Measurements from ENCODE around the gene CAMK4. TPM values are rescaled to one million over a fixed set of nuclear protein-coding genes. Genes with fewer than 3 reads are reported as not detected.

Gene CAMK4
- total and polyA plus RNA-seq, 2 of the 8 experiments (the other 6 are each of a cell fraction or from before 2014, with no cell fraction given), result 1.8 to 8.3 TPM

DNA sequence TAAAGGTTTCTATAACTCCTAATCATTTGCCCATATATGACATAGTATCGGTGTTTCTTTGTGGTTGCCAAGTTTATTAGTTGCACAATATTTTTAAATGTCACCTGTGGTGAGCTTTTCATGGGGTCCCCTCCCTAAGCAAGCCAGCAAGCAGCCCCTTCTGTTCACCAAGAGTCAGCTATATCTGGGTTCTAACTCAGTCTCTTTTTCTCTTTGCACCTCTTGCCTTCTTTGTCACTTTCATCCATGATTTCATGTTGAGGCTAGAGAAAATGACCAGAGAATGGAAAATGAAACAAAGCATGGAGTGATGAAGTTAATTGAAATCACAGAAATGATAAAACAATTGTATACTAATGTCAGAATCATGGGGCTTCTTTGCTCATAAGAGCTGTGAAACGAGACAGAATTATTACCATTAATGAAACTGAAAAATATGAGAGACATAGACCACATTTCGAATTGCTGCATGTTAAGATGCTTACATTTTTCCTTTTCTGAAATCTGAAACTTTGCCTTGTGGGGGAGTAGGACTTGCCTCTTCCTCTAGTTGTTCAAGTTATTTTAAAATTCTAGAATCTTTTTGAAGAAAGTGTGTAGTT, 75.7 kb downstream of the CAMK4 start:
- no peaks in the 10 kb centered on the region for H3K27me3 ChIP-seq (replicated peaks in 1 of 4; ENCODE audit: control insufficient read depth in 3 of 4, extremely low read depth in 1 of 4, insufficient read depth in 3 of 4, low read length in 3 of 4)
- H2AK5ac ChIP-seq (ENCODE audit: low read depth, low read length), result no peak overlapping the region
- H3K4ac ChIP-seq (replicated peaks; ENCODE audit: insufficient read length, low read depth, low read length), result no peak overlapping the region
- H2BK5ac ChIP-seq (ENCODE audit: low read depth, low read length), result no peak overlapping the region
- no peaks in the 10 kb centered on the region for H4K20me1 ChIP-seq (replicated peaks in 1 of 2; ENCODE audit: control insufficient read depth in 1 of 2, insufficient read depth in 2 of 2, low read length in 2 of 2)
- no peak overlapping the region for H2AFZ ChIP-seq (ENCODE audit: low read length)
- H3K79me1 ChIP-seq (ENCODE audit: low read depth, low read length), result no peaks in the 10 kb centered on the region
- peaks cover 0 to 9% (median 0%) of the 10 kb centered on the region in 4 experiments; a peak in 3 of 8 replicates for H3K36me3 ChIP-seq (ENCODE audit: control insufficient read depth in 2 of 4, insufficient read depth in 4 of 4, low read length in 3 of 4)
- H3K56ac ChIP-seq (replicated peaks; ENCODE audit: insufficient read length, low read depth, low read length), result no peak overlapping the region
- no peaks in the 10 kb centered on the region for H3K79me2 ChIP-seq (ENCODE audit: control insufficient read depth in 1 of 2, insufficient read depth in 2 of 2, low read length in 2 of 2)
- ChIA-PET POLR2A (ENCODE audit: partially characterized antibody) (no interaction called here), CTCF (ENCODE audit: partially characterized antibody) (no interaction called here)
- H2BK15ac ChIP-seq (ENCODE audit: low read length), result no peak overlapping the region
- FAIRE-seq, result no peak
- H3K9me3 ChIP-seq (ENCODE audit: insufficient read depth in 2 of 2, low read depth in 1 of 2, low read length in 1 of 2), result peaks cover 0 to 10% of the 10 kb centered on the region in 2 experiments; a peak in 2 of 4 replicates
- no peak overlapping the region for H4K5ac ChIP-seq (ENCODE audit: insufficient read length, low read depth, low read length)
- no peak for DNase-seq (ENCODE audit: low read depth in 1 of 2, low spot score in 2 of 2)
- H3K14ac ChIP-seq (ENCODE audit: insufficient read length), result no peak overlapping the region
- H4K8ac ChIP-seq (ENCODE audit: extremely low read depth, insufficient read depth, low read length), result no peak overlapping the region
- H2BK120ac ChIP-seq (replicated peaks; ENCODE audit: low read depth, low read length), result no peak overlapping the region
- H3K4me1 ChIP-seq (replicated peaks in 1 of 4; ENCODE audit: control insufficient read depth in 3 of 4, insufficient read depth in 4 of 4, low read length in 3 of 4), result no peaks in the 10 kb centered on the region
- no peak overlapping the region for H3K27ac ChIP-seq (ENCODE audit: low read depth, low read length)
- no peak overlapping the region for H4K91ac ChIP-seq (replicated peaks; ENCODE audit: insufficient read length, low read length)
- no peak overlapping the region for H3K18ac ChIP-seq (ENCODE audit: extremely low read depth, low read length)
- no peak overlapping the region for H2BK12ac ChIP-seq (ENCODE audit: low read depth, low read length)
- no peak overlapping the region for H3K9ac ChIP-seq (replicated peaks in 1 of 4; ENCODE audit: extremely low read depth in 1 of 4, low read depth in 3 of 4, low read length in 3 of 4)
- WGBS, 2 experiments (ENCODE audit: extremely low coverage in 1 of 2, insufficient coverage in 1 of 2, insufficient read length in 1 of 2, insufficient replicate concordance in 2 of 2, low coverage in 1 of 2, low lambda C conversion rate in 2 of 2, missing lambda C conversion rate in 1 of 2), result 91% methylated on average over 3 of the region's 3 CpGs; no CpG with 5 or more reads in 1 of the 2 experiments
- no peak overlapping the region for H3K4me2 ChIP-seq (ENCODE audit: insufficient read depth in 1 of 2, low read depth in 2 of 2, low read length in 2 of 2)
- no peaks in the 10 kb centered on the region for H3K23me2 ChIP-seq (ENCODE audit: low read depth, low read length)
- H3K23ac ChIP-seq (ENCODE audit: insufficient read length), result no peak overlapping the region
- H3K4me3 ChIP-seq (ENCODE audit: extremely low read depth in 1 of 4, insufficient read depth in 2 of 4, low read depth in 3 of 4, low read length in 4 of 4), result no peak overlapping the region
- H2BK20ac ChIP-seq (ENCODE audit: low read length), result no peak overlapping the region
- TF ChIP-seq SAP30 (IDR thresholded peaks at IDR 0.05; ENCODE audit: insufficient read depth, insufficient replicate concordance, low read length), result no peak
- no peak for TF ChIP-seq EZH2 (IDR thresholded peaks at IDR 0.05; ENCODE audit: low read depth, low read length, severe bottlenecking)
- TF ChIP-seq, protein P1, sequence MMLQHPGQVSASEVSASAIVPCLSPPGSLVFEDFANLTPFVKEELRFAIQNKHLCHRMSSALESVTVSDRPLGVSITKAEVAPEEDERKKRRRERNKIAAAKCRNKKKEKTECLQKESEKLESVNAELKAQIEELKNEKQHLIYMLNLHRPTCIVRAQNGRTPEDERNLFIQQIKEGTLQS (IDR thresholded peaks at IDR 0.05; ENCODE audit: insufficient read depth, low read depth, low read length), result no peak
- no peak for TF ChIP-seq TAF7 (optimal IDR thresholded peaks at IDR 0.05; ENCODE audit: borderline replicate concordance, low read depth, low read length)
- TF ChIP-seq, protein P2, sequence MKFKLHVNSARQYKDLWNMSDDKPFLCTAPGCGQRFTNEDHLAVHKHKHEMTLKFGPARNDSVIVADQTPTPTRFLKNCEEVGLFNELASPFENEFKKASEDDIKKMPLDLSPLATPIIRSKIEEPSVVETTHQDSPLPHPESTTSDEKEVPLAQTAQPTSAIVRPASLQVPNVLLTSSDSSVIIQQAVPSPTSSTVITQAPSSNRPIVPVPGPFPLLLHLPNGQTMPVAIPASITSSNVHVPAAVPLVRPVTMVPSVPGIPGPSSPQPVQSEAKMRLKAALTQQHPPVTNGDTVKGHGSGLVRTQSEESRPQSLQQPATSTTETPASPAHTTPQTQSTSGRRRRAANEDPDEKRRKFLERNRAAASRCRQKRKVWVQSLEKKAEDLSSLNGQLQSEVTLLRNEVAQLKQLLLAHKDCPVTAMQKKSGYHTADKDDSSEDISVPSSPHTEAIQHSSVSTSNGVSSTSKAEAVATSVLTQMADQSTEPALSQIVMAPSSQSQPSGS (IDR thresholded peaks at IDR 0.05; ENCODE audit: low read length), result no peak
- TF ChIP-seq MAFK (IDR thresholded peaks at IDR 0.05; ENCODE audit: low read depth, low read length), result no peak
- TF ChIP-seq POLR2AphosphoS5 (IDR thresholded peaks at IDR 0.05; ENCODE audit: low read depth, low read length), result no peak
- TF ChIP-seq CBX5 (IDR thresholded peaks at IDR 0.05; ENCODE audit: low read depth, low read length), result no peak
- TF ChIP-seq CEBPB (IDR thresholded peaks at IDR 0.05; ENCODE audit: low read depth, low read length), result no peak
- no peak for TF ChIP-seq TBP (IDR thresholded peaks at IDR 0.05; ENCODE audit: low read depth, low read length)
- TF ChIP-seq KDM1A (IDR thresholded peaks at IDR 0.05; ENCODE audit: borderline replicate concordance, low read length), result no peak
- no peak for TF ChIP-seq CREB1 (IDR thresholded peaks at IDR 0.05)

Measured in H1 (cell line).